Liver (tissue), 3 donors: ENCODE measurements around the gene KLC4.

Source experiments
- CTCF ChIP-seq: fragments of 150-350 bp; IDR thresholded peaks from 2 replicates; pipeline ENCODE4 v1.5.1; 2017; ENCODE audit warnings: improper control_type of control experiment, low read depth, low read length; ENCODE audit not compliant: missing input control
- FOXA1 ChIP-seq: IDR thresholded peaks from 2 replicates; pipeline ENCODE4 v1.6.1; 2016; ENCODE audit warnings: antibody characterized with exemption
- JUND ChIP-seq, 2 donors: IDR thresholded peaks; 2 replicates each; pipeline ENCODE4 v1.6.1; 2016; ENCODE audit warnings: antibody characterized with exemption in 2 of 2
- MAX ChIP-seq: IDR thresholded peaks from 2 replicates; pipeline ENCODE4 v1.6.1; 2016; ENCODE audit warnings: antibody characterized with exemption
- RXRA ChIP-seq, 2 donors: IDR thresholded peaks; 2 replicates each; pipeline ENCODE4 v1.6.1; 2017 to 2018; ENCODE audit warnings: antibody characterized with exemption in 2 of 2, mild to moderate bottlenecking in 1 of 2
- SP1 ChIP-seq: IDR thresholded peaks from 2 replicates; pipeline ENCODE4 v1.6.1; 2018; ENCODE audit warnings: antibody characterized with exemption, mild to moderate bottlenecking
- TAF1 ChIP-seq: conservative IDR thresholded peaks from 2 replicates; pipeline ENCODE4 v1.6.1; 2016; ENCODE audit warnings: antibody characterized with exemption, mild to moderate bottlenecking
- donor health status: healthy.
- donor health status: healthy.

GRCh38 chr6:43033496-43034189 lies 25.8 kb upstream of the KLC4 start:
- TF ChIP-seq CTCF (no peak), RXRA (IDR thresholded peaks at IDR 0.05) (no peak), MAX (no peak), TAF1 (no peak), FOXA1 (no peak), SP1 (no peak), JUND (IDR thresholded peaks at IDR 0.05) (no peak)
